ENCODE results near the gene KLF5.
A peak's percentile ranks its signal among the peaks of the same experiment; 100 is the strongest.

Gene KLF5

GRCh38 chr13:73058064-73058313, 816 bp upstream of the KLF5 start:
- no peak overlapping the region for H3K27ac ChIP-seq

GRCh38 chr13:73058432-73058735, 421 bp upstream of the KLF5 start:
- no peak overlapping the region for H3K9ac ChIP-seq
- H3K9me3 ChIP-seq, result no peaks in the 10 kb centered on the region
- peaks cover 63% of the 10 kb centered on the region for H3K27me3 ChIP-seq
- peak overlapping the region; percentile 74 for H3K4me3 ChIP-seq
- no peak overlapping the region for H3K27ac ChIP-seq
- no peak for TF ChIP-seq Cebpa-rat (IDR thresholded peaks at IDR 0.05)
- H3K4me1 ChIP-seq, result peaks cover 8% of the 10 kb centered on the region; the same call in 1 of the 2 replicates
- H3K36me3 ChIP-seq, result no peaks in the 10 kb centered on the region
- H4K20me1 ChIP-seq, result peaks cover 20% of the 10 kb centered on the region
- peak overlapping the region; percentile 98 for H3K4me2 ChIP-seq

More at GRCh38 chr13:73058064-73058313, 816 bp upstream of the KLF5 start:
- Histone ChIP-seq H3K4me1 (peaks cover 8% of the 10 kb centered on the region; the same call in 1 of the 2 replicates), H4K20me1 (peaks cover 20% of the 10 kb centered on the region), H3K4me3 (no peak overlapping the region), H3K9ac (no peak overlapping the region), H3K4me2 (no peak overlapping the region), H3K27me3 (peaks cover 63% of the 10 kb centered on the region), H3K9me3 (no peaks in the 10 kb centered on the region), H3K36me3 (no peaks in the 10 kb centered on the region)
- TF ChIP-seq Cebpa-rat (IDR thresholded peaks at IDR 0.05), result no peak

DNA sequence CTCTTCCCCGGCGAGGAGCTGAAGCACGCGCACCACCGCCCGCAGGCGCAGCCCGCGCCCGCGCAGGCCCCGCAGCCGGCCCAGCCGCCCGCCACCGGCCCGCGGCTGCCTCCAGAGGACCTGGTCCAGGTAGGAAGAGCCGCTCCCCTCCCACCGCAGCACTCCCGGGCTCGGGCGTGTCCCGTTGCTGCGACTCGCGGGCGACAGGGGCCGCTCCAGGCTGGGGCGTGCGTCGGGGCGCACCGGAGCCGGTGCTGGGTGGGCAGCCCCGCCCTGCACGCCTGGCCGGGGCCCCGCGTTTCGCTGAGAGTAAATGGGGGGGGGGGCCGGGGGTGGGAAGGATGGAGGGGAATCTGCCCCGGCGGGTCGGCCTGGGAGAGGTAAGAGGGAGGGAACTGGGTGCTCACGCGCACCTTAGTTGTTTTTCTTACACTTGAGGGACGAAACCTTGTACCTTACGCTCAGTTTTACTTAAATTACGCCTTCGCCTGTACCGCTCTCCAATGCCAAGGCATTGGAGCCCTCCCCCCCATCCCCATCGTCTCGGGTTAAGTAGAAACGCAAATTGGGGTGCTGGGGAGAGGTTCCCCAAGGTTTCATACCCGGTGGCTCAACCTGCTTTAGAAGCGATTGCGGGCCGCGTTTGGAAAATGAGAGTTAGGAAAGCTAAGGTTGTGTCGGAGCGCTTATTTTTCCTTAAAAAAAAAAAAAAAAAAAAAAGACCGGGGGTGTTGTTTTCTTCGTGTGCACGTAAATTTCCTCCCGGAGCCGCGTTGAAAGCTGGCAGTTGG, 850 bp downstream of the KLF5 start:
- peaks cover 8% of the 10 kb centered on the region; the same call in 1 of the 2 replicates for H3K4me1 ChIP-seq
- peak overlapping the region; percentile 74 for H3K4me3 ChIP-seq
- TF ChIP-seq Cebpa-rat (IDR thresholded peaks at IDR 0.05), result no peak
- no peak overlapping the region for H3K27ac ChIP-seq
- peaks cover 20% of the 10 kb centered on the region for H4K20me1 ChIP-seq
- peaks cover 63% of the 10 kb centered on the region for H3K27me3 ChIP-seq
- H3K9me3 ChIP-seq, result no peaks in the 10 kb centered on the region
- peak overlapping the region; percentile 98 for H3K4me2 ChIP-seq
- H3K36me3 ChIP-seq, result no peaks in the 10 kb centered on the region
- H3K9ac ChIP-seq, result 0 out of 2 replicates have a peak overlapping the region, but pooled peaks have one; percentile 48

DNA sequence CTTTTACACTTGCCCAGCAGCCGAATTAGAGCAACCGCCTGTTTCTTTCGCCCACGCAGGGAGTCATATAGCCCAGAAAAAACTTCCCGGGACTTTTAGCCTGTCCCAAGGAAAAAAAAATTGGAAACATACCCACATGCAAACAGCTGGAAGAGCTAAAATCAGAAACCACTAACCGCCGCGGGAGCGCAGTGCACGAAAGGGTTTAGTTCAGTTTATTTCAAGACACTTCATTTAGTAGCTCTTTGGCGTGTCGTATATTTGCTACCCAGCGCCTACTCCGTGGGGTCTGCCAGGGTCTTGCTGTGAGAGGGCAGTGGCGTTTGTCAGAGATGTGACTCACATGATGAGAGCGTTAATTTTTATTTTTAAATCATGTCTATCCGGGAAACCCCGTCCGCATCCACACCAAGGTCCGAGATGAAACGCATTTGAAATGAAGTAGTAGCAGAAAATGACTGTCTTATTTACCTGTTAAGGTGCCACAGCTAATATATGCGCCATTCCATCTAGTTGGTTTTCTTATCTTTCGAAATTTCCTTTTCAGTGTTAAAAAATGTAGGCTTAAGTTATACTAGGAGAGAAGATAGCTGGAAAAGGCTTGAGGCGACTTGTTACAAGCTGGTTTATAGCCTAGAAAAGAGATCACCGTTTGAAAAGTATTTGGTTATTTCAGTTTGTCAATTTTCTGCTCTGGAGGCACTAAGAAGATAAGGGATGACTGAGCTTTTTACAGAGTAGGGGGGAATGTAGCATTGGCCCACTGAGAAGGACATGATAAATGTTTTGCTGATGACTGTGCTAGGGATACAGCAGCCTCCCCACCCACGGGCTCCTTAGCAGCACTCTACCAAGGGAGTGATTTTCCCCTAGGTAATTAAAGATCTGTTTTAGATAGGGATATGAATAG, 1.7 kb downstream of the KLF5 start:
- Histone ChIP-seq H4K20me1 (peaks cover 20% of the 10 kb centered on the region), H3K9ac (no peak overlapping the region), H3K27ac (no peak overlapping the region), H3K4me2 (peak overlapping the region; percentile 98), H3K27me3 (peaks cover 63% of the 10 kb centered on the region), H3K36me3 (no peaks in the 10 kb centered on the region), H3K4me3 (peak overlapping the region; percentile 74; the same call in 1 of the 2 replicates), H3K4me1 (peaks cover 8% of the 10 kb centered on the region; the same call in 1 of the 2 replicates), H3K9me3 (no peaks in the 10 kb centered on the region)
- no peak for TF ChIP-seq Cebpa-rat (IDR thresholded peaks at IDR 0.05)

- TF ChIP-seq Cebpa-rat (IDR thresholded peaks at IDR 0.05), result no peak
Measured at GRCh38 chr13:73061473-73061872, 2.7 kb downstream of the KLF5 start.

GRCh38 chr13:73061876-73062275, 3.1 kb downstream of the KLF5 start:
- H3K36me3 ChIP-seq, result no peaks in the 10 kb centered on the region
- H3K9me3 ChIP-seq, result no peaks in the 10 kb centered on the region
- no peak overlapping the region for H3K4me2 ChIP-seq
- no peak for TF ChIP-seq Cebpa-rat (IDR thresholded peaks at IDR 0.05)
- H3K27ac ChIP-seq, result no peak overlapping the region
- H4K20me1 ChIP-seq, result peaks cover 20% of the 10 kb centered on the region
- no peak overlapping the region for H3K9ac ChIP-seq
- peaks cover 54% of the 10 kb centered on the region for H3K27me3 ChIP-seq
- no peak overlapping the region for H3K4me3 ChIP-seq
- H3K4me1 ChIP-seq, result peaks cover 13% of the 10 kb centered on the region; the same call in 1 of the 2 replicates

More at GRCh38 chr13:73061473-73061872, 2.7 kb downstream of the KLF5 start:
- H3K27ac ChIP-seq, result no peak overlapping the region
- H4K20me1 ChIP-seq, result peaks cover 20% of the 10 kb centered on the region
- no peaks in the 10 kb centered on the region for H3K9me3 ChIP-seq
- H3K27me3 ChIP-seq, result peaks cover 58% of the 10 kb centered on the region
- no peak overlapping the region for H3K4me3 ChIP-seq
- no peak overlapping the region for H3K9ac ChIP-seq
- H3K4me2 ChIP-seq, result no peak overlapping the region
- H3K4me1 ChIP-seq, result peaks cover 13% of the 10 kb centered on the region; the same call in 1 of the 2 replicates
- no peaks in the 10 kb centered on the region for H3K36me3 ChIP-seq

DNA sequence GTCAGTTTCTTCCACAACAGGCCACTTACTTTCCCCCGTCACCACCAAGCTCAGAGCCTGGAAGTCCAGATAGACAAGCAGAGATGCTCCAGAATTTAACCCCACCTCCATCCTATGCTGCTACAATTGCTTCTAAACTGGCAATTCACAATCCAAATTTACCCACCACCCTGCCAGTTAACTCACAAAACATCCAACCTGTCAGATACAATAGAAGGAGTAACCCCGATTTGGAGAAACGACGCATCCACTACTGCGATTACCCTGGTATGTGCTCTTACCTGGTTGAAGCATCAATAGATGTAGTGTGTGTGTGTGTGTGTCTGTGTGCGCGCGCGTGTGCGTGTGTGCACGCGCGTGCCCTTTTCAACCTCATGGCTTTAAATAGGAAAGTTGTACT, 3.7 kb downstream of the KLF5 start:
- Histone ChIP-seq H3K4me3 (no peak overlapping the region), H3K4me2 (no peak overlapping the region), H3K36me3 (no peaks in the 10 kb centered on the region), H3K27ac (no peak overlapping the region), H3K9ac (no peak overlapping the region), H3K9me3 (no peaks in the 10 kb centered on the region), H3K4me1 (peaks cover 13% of the 10 kb centered on the region; the same call in 1 of the 2 replicates), H4K20me1 (peaks cover 20% of the 10 kb centered on the region), H3K27me3 (peaks cover 49% of the 10 kb centered on the region)
- TF ChIP-seq Cebpa-rat (IDR thresholded peaks at IDR 0.05), result no peak

DNA sequence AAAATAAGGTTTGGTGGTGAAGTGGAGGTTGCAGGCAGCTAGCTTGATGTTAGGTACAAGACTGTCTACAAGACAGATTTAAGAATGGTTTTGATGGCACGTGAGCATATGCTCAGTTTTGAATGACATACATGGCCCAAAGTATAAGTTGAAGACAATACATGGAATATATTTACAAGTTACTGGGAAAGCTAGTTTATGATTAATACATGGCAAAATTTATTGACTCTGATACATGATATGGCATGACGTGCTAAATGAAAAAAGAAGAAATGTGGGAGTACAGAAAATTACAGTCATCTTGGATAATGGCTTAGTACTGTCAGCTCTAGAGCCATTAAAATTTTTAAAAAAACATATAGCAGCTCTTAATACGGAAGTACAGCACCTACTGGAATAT, 4.4 kb downstream of the KLF5 start:
- Histone ChIP-seq H3K9ac (no peak overlapping the region), H3K36me3 (no peaks in the 10 kb centered on the region), H3K4me2 (no peak overlapping the region), H3K9me3 (no peaks in the 10 kb centered on the region), H3K27ac (no peak overlapping the region), H3K4me1 (peaks cover 13% of the 10 kb centered on the region; the same call in 1 of the 2 replicates), H3K27me3 (peaks cover 43% of the 10 kb centered on the region), H4K20me1 (peaks cover 20% of the 10 kb centered on the region), H3K4me3 (no peak overlapping the region)
- no peak for TF ChIP-seq Cebpa-rat (IDR thresholded peaks at IDR 0.05)

DNA sequence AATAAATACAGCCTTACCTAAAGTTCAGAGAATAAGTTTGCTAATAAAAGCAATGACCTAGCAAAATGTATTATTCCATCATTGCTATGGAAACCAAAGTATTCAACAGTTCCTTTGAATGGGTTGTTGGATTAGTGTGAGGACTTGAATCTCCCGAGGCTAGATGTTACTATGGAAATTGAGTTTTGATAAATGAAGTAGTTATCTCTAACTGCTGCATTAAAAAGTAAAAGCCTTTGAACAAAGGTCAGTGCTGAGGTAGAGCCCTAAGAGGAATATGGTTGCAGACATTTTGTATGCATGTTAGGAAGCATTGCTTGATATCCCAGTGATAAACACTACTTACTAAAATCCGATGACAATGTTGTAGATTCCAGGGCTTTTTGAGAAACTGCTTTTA, 6.2 kb downstream of the KLF5 start:
- Histone ChIP-seq H3K27ac (no peak overlapping the region), H3K4me1 (peaks cover 10% of the 10 kb centered on the region; the same call in 1 of the 2 replicates), H4K20me1 (peaks cover 17% of the 10 kb centered on the region), H3K4me2 (no peak overlapping the region), H3K4me3 (no peak overlapping the region), H3K36me3 (no peaks in the 10 kb centered on the region), H3K9me3 (no peaks in the 10 kb centered on the region), H3K9ac (no peak overlapping the region), H3K27me3 (peaks cover 24% of the 10 kb centered on the region)
- TF ChIP-seq Cebpa-rat (IDR thresholded peaks at IDR 0.05), result no peak
